Epithelial cell of esophagus (primary cell): ENCODE data around the gene PLIN4.
"Not testable (repeated sequence)": the region's sequence is repeated elsewhere in the genome, so short reads cannot be mapped to it uniquely, and the experiment has no call there.

Experiments
- DNase-seq: peaks from one replicate; pipeline ENCODE4 v3.0.0; 2010; ENCODE audit warnings: low read depth
- H3K4me3 ChIP-seq: 2 replicates; pipeline ENCODE4 v1.5.1; 2011; ENCODE audit warnings: mild to moderate bottlenecking, low read length, control low read depth
- CTCF ChIP-seq: IDR thresholded peaks from 2 replicates; pipeline ENCODE4 v1.5.1; 2011; ENCODE audit warnings: low read depth, mild to moderate bottlenecking, low read length, control low read depth, inconsistent platforms; ENCODE audit not compliant: insufficient read depth; ENCODE audit errors: missing control alignments

The PLIN4 gene

DNA sequence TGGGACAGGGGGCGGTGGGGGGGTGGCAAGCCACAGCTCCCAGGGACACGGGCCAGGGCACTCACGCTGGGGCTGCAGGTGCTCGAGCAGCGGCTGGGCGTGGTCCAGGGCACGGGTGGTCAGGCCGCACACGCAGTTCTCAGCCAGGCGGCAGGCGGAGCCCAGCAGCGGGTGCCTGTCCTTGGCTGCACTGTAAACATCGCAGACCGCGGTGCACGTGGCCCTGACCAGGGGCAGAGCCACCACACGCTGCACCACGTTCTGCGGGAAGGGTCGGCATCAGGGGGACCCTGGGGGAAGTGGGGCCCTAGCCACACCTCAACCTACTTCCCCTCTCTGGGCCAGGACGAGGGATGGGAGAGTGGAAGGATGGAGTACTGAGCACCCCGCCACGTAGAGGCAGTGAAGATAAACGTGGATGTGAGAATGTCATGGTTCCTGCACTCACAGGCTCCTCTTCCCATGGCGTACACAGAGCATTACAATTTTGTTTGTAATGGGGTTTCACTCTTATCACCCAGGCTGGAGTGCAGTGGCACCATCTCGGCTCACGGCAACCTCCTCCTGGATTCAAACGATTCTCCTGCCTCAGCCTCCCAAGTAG lies 13.4 kb upstream of the PLIN4 start:
- DNase-seq, result no peak
- H3K4me3 ChIP-seq, result no peak overlapping the region
- no peak for TF ChIP-seq CTCF

DNA sequence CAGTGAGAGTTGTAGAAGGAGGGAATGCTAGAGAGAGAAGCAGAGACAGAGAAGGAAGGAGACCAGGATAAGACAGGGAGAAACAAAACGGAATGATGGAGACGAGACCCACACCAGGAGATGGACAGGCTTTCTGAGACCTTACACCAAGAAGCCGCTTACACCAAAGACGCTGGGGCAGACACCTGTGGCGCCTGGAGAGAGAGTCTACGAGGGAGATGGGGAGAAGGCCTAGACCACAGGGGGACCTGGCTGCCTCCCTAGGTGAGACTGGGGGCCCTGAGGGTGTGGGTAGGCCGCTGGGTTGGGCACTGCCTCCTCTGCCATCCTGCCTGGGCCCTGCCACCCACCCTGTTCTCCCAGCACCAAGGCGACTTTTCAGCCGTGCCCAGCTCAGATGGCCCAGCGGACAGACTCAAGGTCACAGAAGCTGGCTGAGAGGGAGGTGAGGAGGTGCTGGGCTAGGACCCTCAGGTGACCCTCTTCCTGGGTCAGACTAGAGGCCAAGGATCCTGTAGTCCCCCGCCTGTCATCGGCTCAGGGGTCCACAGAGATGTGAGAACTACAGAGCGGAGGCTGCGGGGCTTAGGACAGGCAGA lies 11.7 kb upstream of the PLIN4 start:
- no peak for TF ChIP-seq CTCF
- H3K4me3 ChIP-seq, result no peak overlapping the region
- no peak for DNase-seq

DNA sequence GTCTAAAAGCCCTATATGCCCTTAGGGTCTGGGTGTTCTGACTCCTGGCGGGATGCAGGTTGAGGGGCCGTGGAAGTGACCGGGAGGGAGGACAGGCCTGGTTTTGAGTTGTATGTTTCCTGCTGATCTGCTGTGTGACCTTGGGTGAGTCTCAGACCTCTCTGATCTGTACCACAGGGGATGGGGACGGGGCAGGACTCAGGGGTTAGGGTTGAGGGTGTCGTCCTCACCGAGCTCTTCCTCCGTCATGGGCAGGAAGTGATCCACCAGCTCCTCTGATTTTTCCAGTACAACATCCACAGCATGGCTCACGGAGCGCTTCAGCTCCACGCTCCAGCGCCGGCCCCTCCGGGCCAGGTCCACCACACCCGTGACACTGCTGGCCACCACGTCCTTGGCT lies 10.6 kb upstream of the PLIN4 start:
- no peak overlapping the region for H3K4me3 ChIP-seq
- no peak for DNase-seq
- no peak for TF ChIP-seq CTCF

GRCh38 chr19:4527377-4527776 lies 9.1 kb upstream of the PLIN4 start:
- not testable (repeated sequence) for DNase-seq, H3K4me3 ChIP-seq

- no peak for DNase-seq
- H3K4me3 ChIP-seq, result no peak overlapping the region
- TF ChIP-seq CTCF, result no peak
Measured at GRCh38 chr19:4525563-4526002, 7.3 kb upstream of the PLIN4 start.

DNA sequence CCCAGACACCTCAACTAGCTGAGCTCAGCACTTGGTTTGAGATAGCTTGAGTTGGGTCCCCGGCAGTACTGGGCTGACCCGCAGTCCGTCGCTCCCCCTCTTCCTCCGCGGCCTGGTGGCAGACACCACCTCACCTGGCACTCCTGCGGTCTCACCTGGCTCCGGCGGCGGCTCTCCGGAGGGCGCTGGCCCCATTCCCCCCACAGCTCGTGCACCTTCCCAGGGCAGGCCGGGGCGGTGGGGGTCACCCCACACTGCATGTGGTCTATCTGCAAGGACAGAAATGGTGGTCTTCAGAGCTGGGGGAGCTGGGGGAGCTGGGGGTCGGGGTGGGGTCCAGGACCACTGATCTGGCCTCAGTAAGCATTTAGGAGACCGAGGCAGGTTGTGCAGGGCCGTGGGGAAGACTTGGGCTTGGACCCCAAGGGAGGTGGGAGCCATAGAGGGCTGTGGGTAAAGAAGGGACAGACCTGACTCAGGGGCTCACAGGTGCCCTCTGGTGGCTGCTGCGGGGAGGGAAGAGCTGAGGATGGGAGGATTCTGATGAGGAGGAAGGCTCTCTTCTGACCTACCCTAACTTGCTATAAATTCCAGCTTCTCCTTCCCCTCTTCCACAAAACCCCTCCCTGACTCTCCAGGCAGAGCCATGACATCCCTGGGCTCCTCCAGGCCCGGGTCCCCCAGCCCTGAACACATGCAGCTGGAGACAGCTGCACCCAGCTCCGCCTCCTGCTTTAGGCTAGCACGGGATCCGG lies 6.7 kb upstream of the PLIN4 start:
- DNase-seq, result peak; percentile 52
- no peak overlapping the region for H3K4me3 ChIP-seq
- TF ChIP-seq CTCF, result peak; percentile 85

DNA sequence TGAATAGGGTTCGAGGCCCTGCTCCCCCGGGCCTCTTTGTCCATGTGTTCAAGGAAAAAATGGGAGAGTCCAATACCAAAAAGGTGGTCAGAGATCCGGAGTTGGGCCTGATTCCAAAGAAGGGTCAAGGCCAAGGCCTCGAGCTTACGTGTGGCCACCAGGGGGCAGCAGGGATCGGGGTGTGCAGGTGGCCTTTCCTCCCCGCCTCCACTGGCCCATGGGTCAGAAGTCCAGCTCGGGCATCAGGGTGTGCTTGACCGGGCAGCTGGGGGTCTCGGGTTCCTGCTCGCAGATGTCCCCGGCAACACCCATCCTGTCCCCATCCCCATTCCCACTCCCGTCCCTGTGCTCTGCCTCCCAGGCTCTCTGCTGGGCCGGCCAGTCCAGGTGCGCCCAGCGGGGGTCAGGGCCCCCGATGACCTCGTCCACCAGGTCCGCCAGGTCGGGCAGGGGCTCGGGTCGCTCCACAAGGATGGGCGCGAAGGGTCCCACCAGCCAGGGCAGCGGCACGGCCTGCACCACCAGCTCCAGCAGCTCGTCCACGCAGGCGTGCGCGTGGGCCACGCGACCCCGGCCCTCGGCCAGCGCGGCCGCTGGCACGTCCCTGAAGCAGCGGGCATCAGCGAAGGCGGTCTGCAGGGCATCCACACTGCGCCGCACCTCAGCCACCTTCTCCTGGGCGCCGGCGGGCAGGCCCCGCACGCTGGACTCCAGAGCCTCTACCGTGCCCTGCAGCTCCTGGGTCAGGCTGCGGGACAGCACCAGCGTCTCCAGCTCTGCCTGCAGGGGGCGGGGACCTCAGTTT lies 5.2 kb upstream of the PLIN4 start:
- TF ChIP-seq CTCF, result peak; percentile 67
- no peak overlapping the region for H3K4me3 ChIP-seq
- peak; percentile 36 for DNase-seq
